GM12878 (cell line): ENCODE data around the gene S100A4. TPM values are rescaled to one million over a fixed set of nuclear protein-coding genes. Genes with fewer than 3 reads are reported as not detected.
"Not testable (repeated sequence)": the region's sequence is repeated elsewhere in the genome, so short reads cannot be mapped to it uniquely, and the experiment has no call there.

ENCODE experiments used
- ATAC-seq: fragments of 200-7000 bp; cut with Tn5 transposase; 3 replicates; pipeline ENCODE4 v1.9.1; 2020; ENCODE audit warnings: mild to moderate bottlenecking, moderate library complexity
- BruUV-seq: library from RNA; stranded (reverse); fragments of 400-500 nt; replicated peaks from 2 replicates; lab custom pipeline; 2021; lab: Mats Ljungman, UMichigan
- CTCF ChIA-PET: fragments of 300-600 bp; sonication (Branson Sonifier 250); formaldehyde crosslinking; extraction: SDS; loops from one replicate; lab custom pipeline; 2021; ENCODE audit warnings: inconsistent platforms; lab: Yijun Ruan, JAX
- POLR2A ChIA-PET: fragments of 350-600 bp; formaldehyde crosslinking; extraction: SDS; loops from one replicate; lab custom pipeline; 2021; ENCODE audit warnings: inconsistent platforms; lab: Charles Lee
- RAD21 ChIA-PET: fragments of 300-600 bp; sonication (Branson Sonifier 250); formaldehyde crosslinking; loops from one replicate; lab custom pipeline; 2023; ENCODE audit warnings: antibody characterized with exemption; ENCODE audit not compliant: unreplicated experiment; lab: Charles Lee
- SMC1A ChIA-PET: fragments of 300-600 bp; sonication (Branson Sonifier 250); formaldehyde crosslinking; loops from one replicate; lab custom pipeline; 2023; ENCODE audit not compliant: unreplicated experiment, uncharacterized antibody; lab: Charles Lee
- DNase-seq: peaks from one replicate; pipeline ENCODE4 v3.0.0-alpha.2; 2011; ENCODE audit warnings: low read depth, low spot score
- FAIRE-seq: peaks from 3 replicates; lab custom pipeline; 2011; peaks lifted over from hg19 to GRCh38; lab: Jason Lieb, UNC
- H2AFZ ChIP-seq: 2 replicates; pipeline ENCODE4 v1.6.0; 2011; ENCODE audit warnings: low read depth, low read length, control low read depth; ENCODE audit not compliant: control insufficient read depth
- H3K27ac ChIP-seq: 2 replicates; pipeline ENCODE4 v1.5.1; 2011; ENCODE audit warnings: control low read depth; ENCODE audit not compliant: control insufficient read depth, insufficient read depth
- H3K27me3 ChIP-seq, 2 experiments: replicated peaks in 1 of 2; 2 replicates each; pipeline versions ENCODE4 v1.6.0 to v1.6.1; 2011; ENCODE audit warnings: low read length in 1 of 2; ENCODE audit not compliant: control insufficient read depth in 2 of 2, insufficient read depth in 2 of 2
- H3K36me3 ChIP-seq, 2 experiments: 2 replicates each; pipeline ENCODE4 v1.5.1; 2011; ENCODE audit warnings: low read length in 1 of 2; ENCODE audit not compliant: control insufficient read depth in 2 of 2, insufficient read depth in 2 of 2
- H3K4me1 ChIP-seq: 2 replicates; pipeline ENCODE4 v1.6.1; 2011; ENCODE audit warnings: mild to moderate bottlenecking, low read length, moderate library complexity, mixed read lengths; ENCODE audit not compliant: control insufficient read depth, insufficient read depth
- H3K4me2 ChIP-seq: 2 replicates; pipeline ENCODE4 v1.6.0; 2011; ENCODE audit warnings: control low read depth; ENCODE audit not compliant: control insufficient read depth, insufficient read depth
- H3K4me3 ChIP-seq: fragments of 200-600 bp; sonication (generic); 2 replicates; pipeline ENCODE4 v1.5.1; 2016
- H3K79me2 ChIP-seq: 2 replicates; pipeline ENCODE4 v1.6.0; 2011; ENCODE audit warnings: low read length; ENCODE audit not compliant: control insufficient read depth, insufficient read depth
- H3K9ac ChIP-seq: 2 replicates; pipeline ENCODE4 v1.8.0; 2011; ENCODE audit warnings: low read length, control low read depth, mixed read lengths; ENCODE audit not compliant: control insufficient read depth, insufficient read depth
- H3K9me3 ChIP-seq: replicated peaks from 3 replicates; pipeline ENCODE4 v1.5.1; 2011; ENCODE audit warnings: mild to moderate bottlenecking, low read length; ENCODE audit not compliant: control insufficient read depth, insufficient read depth
- H4K20me1 ChIP-seq: 2 replicates; pipeline ENCODE4 v1.6.0; 2011; ENCODE audit not compliant: control insufficient read depth, insufficient read depth
- BCL3 ChIP-seq: IDR thresholded peaks from 2 replicates; pipeline ENCODE4 v1.6.1; 2011; ENCODE audit warnings: borderline replicate concordance, low read depth, mild to moderate bottlenecking, moderate library complexity, low read length; ENCODE audit not compliant: insufficient read depth, poor library complexity, severe bottlenecking
- EP300 ChIP-seq, 2 experiments: fragments of 150-350 bp in 1 of 2; IDR thresholded peaks; 2 replicates each; pipeline ENCODE4 v1.6.1; 2011 to 2012; ENCODE audit warnings: low read depth in 2 of 2, low read length in 2 of 2, borderline replicate concordance in 1 of 2, improper control_type of control experiment in 1 of 2, inconsistent platforms in 1 of 2; ENCODE audit not compliant: control insufficient read depth in 1 of 2
- FOXK2 ChIP-seq: fragments of 450-650 bp; IDR thresholded peaks from 2 replicates; pipeline ENCODE4 v1.6.1; 2017; ENCODE audit warnings: mild to moderate bottlenecking, moderate library complexity
- KLF5 ChIP-seq: fragments of 450-650 bp; IDR thresholded peaks from 2 replicates; pipeline ENCODE4 v1.6.1; 2014; ENCODE audit warnings: mild to moderate bottlenecking; ENCODE audit not compliant: partially characterized antibody
- NR2F1 ChIP-seq: fragments of 450-650 bp; conservative IDR thresholded peaks from 2 replicates; pipeline ENCODE4 v1.6.1; 2017; ENCODE audit warnings: mild to moderate bottlenecking
- POU2F2 ChIP-seq: IDR thresholded peaks from 3 replicates; pipeline ENCODE4 v1.6.1; 2011; ENCODE audit warnings: low read depth, mild to moderate bottlenecking, low read length, borderline replicate concordance
- SMC3 ChIP-seq: IDR thresholded peaks from 2 replicates; pipeline ENCODE4 v1.6.1; 2011; ENCODE audit warnings: low read length, improper control_type of control experiment, borderline replicate concordance
- SREBF1 ChIP-seq: IDR thresholded peaks from 2 replicates; pipeline ENCODE4 v1.6.1; 2012; ENCODE audit warnings: mild to moderate bottlenecking, low read length
- STAT1 ChIP-seq: fragments of 450-650 bp; conservative IDR thresholded peaks from 2 replicates; pipeline ENCODE4 v1.6.1; 2014; ENCODE audit warnings: antibody characterized with exemption, mild to moderate bottlenecking
- TCF12 ChIP-seq: IDR thresholded peaks from 2 replicates; pipeline ENCODE4 v1.6.1; 2011; ENCODE audit warnings: low read depth, mild to moderate bottlenecking, low read length
- ZNF24 ChIP-seq: fragments of 450-650 bp; IDR thresholded peaks from 2 replicates; pipeline ENCODE4 v1.6.1; 2017; ENCODE audit warnings: antibody characterized with exemption, mild to moderate bottlenecking
- WGBS: methylation state at CpG from one replicate; pipeline ENCODE4 v1.1.6; 2016; ENCODE audit warnings: low lambda C conversion rate; ENCODE audit not compliant: insufficient replicate concordance, insufficient coverage; ENCODE audit errors: missing lambda C conversion rate; 5-methylcytosine and 5-hydroxymethylcytosine counted together
- in situ Hi-C: fragments of 300-500 bp; cut with MboI; formaldehyde crosslinking; loops from 9 replicates; pipeline ENCODE4 v1.14.3; 2018; ENCODE audit warnings: mixed read lengths
- intact Hi-C: fragments of 100-400 bp; cut with micrococcal nuclease; formaldehyde crosslinking; loops from one replicate; pipeline ENCODE4 v1.14.2; 2022; ENCODE audit not compliant: unreplicated experiment
- polyA plus RNA-seq, 11 experiments: library from polyadenylated mRNA; depleted of rRNA in 4 of 11; unstranded in 6 of 11; stranded (reverse) in 5 of 11; fragments of >200 nt; fragmentation: Nextera tagmentation in 4 of 11; fragmentation: Illumina TruSeq in 1 of 11; extraction: Ambion mirVana in 4 of 11; extraction: Trizol in 1 of 11; gene quantifications; 1 replicate in 1 of 11; 2 replicates in 10 of 11; pipeline versions ENCODE4 v1.2.1 to v1.2.3, GENCODE V29; 2011 to 2016; ENCODE audit warnings: inconsistent platforms in 2 of 11, missing spikeins in 2 of 11, low read depth in 1 of 11
- total RNA-seq, 4 experiments: library from RNA; depleted of rRNA in 3 of 4; stranded (reverse); fragments of >200 nt in 3 of 4; fragmentation: Illumina TruSeq in 1 of 4; extraction: Trizol in 1 of 4; gene quantifications; 2 replicates each; pipeline versions ENCODE4 v1.2.1 to v1.2.3, GENCODE V29; 2013 to 2021

Gene S100A4
- total and polyA plus RNA-seq, 10 of the 15 experiments (the other 5 are each of a cell fraction or from before 2014, with no cell fraction given), result 4.3 to 104 (median 27.3) TPM

- DNase-seq (no peak), FAIRE-seq (no peak), ATAC-seq (no peak; the same call in 2 of the 3 replicates)
- ChIA-PET CTCF (interaction anchor here (1.0 to 1.8 kb wide), 2 partner anchors 12 to 43 kb away, joined by 3 to 8 read pairs; partner anchors contain the start of gene S100A13), POLR2A (no interaction called here), RAD21 (interaction anchor here (1.2 kb wide), 1 partner anchor 32 kb away, joined by 5 read pairs; the partner anchor contains the start of gene S100A14), SMC1A (interaction anchor here (1.0 to 1.8 kb wide), 2 partner anchors 8 to 45 kb away, joined by 3 to 5 read pairs; partner anchors contain the start of gene S100A1)
- Histone ChIP-seq H3K36me3 (no peaks in the 10 kb centered on the region), H3K9ac (no peak overlapping the region), H3K4me2 (no peak overlapping the region), H4K20me1 (no peaks in the 10 kb centered on the region), H3K27ac (no peak overlapping the region), H2AFZ (no peak overlapping the region), H3K4me1 (no peaks in the 10 kb centered on the region), H3K27me3 (no peaks in the 10 kb centered on the region), H3K9me3 (no peaks in the 10 kb centered on the region), H3K4me3 (no peak overlapping the region), H3K79me2 (no peaks in the 10 kb centered on the region)
- no TSS peak for BruUV-seq
- TF ChIP-seq STAT1 (no peak), NR2F1 (no peak), KLF5 (no peak), POU2F2 (no peak), TCF12 (no peak), ZNF24 (no peak), EP300 (IDR thresholded peaks at IDR 0.05; ENCODE audit: borderline replicate concordance in 1 of 2, control insufficient read depth in 1 of 2, low read depth in 2 of 2, low read length in 2 of 2) (no peak), SMC3 (no peak), BCL3 (no peak), SREBF1 (no peak), FOXK2 (no peak)
- WGBS, result 2% methylated on average over 2 of the region's 2 CpGs
- in situ Hi-C loops (no loop called here), intact Hi-C loops (no loop called here)
Measured at GRCh38 chr1:153583976-153584375, 38.4 kb upstream of the S100A4 start.

- H3K4me1 ChIP-seq, H3K36me3 ChIP-seq, H3K27me3 ChIP-seq, H3K9me3 ChIP-seq, H3K27ac ChIP-seq, H4K20me1 ChIP-seq, ATAC-seq, SMC1A ChIA-PET, BruUV-seq, in situ Hi-C loops, H2AFZ ChIP-seq, H3K79me2 ChIP-seq, intact Hi-C loops, H3K9ac ChIP-seq, H3K4me2 ChIP-seq, DNase-seq, RAD21 ChIA-PET, POLR2A ChIA-PET, H3K4me3 ChIP-seq, FAIRE-seq: not testable (repeated sequence)
- WGBS, result 50% methylated on average over 2 of the region's 3 CpGs
- CTCF ChIA-PET, result interaction anchor here (1.0 kb wide), 1 partner anchor 44 kb away, joined by 3 read pairs; the partner anchor contains the start of gene S100A13
Measured at GRCh38 chr1:153583514-153583913, 37.9 kb upstream of the S100A4 start.
